ENCODE measurements around the gene PIEZO2.

PIEZO2 gene

GRCh38 chr18:11156978-11157377 lies 7.6 kb upstream of the PIEZO2 start:
- TF ChIP-seq CTCF (IDR thresholded peaks at IDR 0.05), result no peak

GRCh38 chr18:11155034-11155759 lies 5.8 kb upstream of the PIEZO2 start:
- no peak for TF ChIP-seq CTCF (IDR thresholded peaks at IDR 0.05)

GRCh38 chr18:11154368-11154989 lies 5.1 kb upstream of the PIEZO2 start:
- peak; percentile 65 for TF ChIP-seq CTCF (IDR thresholded peaks at IDR 0.05)

GRCh38 chr18:11153097-11153496 lies 3.7 kb upstream of the PIEZO2 start:
- TF ChIP-seq CTCF (IDR thresholded peaks at IDR 0.05), result no peak

GRCh38 chr18:11150271-11150615 lies 874 bp upstream of the PIEZO2 start:
- no peak for TF ChIP-seq CTCF (IDR thresholded peaks at IDR 0.05)

- no peak for TF ChIP-seq CTCF (IDR thresholded peaks at IDR 0.05)
Measured at GRCh38 chr18:11148680-11149440, 509 bp downstream of the PIEZO2 start.

- no peak for TF ChIP-seq CTCF (IDR thresholded peaks at IDR 0.05)
Measured at GRCh38 chr18:11147962-11148679, 1.2 kb downstream of the PIEZO2 start.
